ENCODE measurements around the gene CACNA2D4. TPM values are rescaled to one million over a fixed set of nuclear protein-coding genes. Genes with fewer than 3 reads are reported as not detected.

Gene CACNA2D4
- total and polyA plus RNA-seq, 2 of the 13 experiments (the other 11 are each of a cell fraction or from before 2014, with no cell fraction given), result 14.2 to 136 TPM

DNA sequence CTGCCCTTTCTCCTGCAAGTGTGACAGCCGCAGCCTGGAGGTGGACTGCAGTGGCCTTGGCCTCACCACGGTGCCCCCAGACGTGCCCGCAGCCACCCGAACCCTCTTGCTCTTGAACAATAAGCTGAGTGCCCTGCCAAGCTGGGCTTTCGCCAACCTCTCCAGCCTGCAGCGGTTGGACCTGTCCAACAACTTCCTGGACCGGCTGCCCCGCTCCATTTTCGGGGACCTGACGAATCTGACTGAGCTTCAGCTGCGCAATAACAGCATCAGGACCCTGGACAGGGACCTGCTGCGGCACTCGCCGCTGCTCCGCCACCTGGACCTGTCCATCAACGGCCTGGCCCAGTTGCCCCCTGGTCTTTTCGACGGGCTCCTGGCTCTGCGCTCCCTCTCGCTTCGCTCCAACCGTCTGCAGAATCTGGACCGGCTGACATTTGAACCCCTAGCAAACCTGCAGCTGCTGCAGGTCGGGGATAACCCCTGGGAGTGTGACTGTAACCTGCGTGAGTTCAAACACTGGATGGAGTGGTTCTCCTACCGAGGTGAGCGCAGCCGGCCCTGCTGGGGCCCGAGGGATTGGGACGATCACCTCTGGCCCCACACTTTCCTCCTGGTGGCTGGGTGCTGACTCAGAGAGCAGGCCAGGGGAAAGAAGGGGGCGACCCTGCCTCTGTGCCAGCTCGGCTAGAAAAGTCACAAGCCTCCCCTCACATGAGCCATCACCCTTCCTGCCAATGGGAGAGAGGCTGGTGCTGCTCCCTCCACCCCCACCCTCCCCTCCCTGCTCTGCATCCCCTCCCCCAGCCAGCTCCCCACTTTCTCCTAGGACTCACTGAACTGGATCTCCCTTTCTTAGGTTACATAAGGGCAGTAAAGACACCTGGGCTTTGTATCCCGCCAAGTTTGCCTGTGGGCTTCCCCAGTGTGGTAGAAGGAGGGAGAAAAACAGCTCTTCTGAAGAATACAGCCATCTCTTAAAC is 87.2 kb downstream of the CACNA2D4 start (continued):
- TF ChIP-seq, protein P1, sequence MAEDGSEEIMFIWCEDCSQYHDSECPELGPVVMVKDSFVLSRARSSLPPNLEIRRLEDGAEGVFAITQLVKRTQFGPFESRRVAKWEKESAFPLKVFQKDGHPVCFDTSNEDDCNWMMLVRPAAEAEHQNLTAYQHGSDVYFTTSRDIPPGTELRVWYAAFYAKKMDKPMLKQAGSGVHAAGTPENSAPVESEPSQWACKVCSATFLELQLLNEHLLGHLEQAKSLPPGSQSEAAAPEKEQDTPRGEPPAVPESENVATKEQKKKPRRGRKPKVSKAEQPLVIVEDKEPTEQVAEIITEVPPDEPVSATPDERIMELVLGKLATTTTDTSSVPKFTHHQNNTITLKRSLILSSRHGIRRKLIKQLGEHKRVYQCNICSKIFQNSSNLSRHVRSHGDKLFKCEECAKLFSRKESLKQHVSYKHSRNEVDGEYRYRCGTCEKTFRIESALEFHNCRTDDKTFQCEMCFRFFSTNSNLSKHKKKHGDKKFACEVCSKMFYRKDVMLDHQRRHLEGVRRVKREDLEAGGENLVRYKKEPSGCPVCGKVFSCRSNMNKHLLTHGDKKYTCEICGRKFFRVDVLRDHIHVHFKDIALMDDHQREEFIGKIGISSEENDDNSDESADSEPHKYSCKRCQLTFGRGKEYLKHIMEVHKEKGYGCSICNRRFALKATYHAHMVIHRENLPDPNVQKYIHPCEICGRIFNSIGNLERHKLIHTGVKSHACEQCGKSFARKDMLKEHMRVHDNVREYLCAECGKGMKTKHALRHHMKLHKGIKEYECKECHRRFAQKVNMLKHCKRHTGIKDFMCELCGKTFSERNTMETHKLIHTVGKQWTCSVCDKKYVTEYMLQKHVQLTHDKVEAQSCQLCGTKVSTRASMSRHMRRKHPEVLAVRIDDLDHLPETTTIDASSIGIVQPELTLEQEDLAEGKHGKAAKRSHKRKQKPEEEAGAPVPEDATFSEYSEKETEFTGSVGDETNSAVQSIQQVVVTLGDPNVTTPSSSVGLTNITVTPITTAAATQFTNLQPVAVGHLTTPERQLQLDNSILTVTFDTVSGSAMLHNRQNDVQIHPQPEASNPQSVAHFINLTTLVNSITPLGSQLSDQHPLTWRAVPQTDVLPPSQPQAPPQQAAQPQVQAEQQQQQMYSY (CRISPR knock-in tag; IDR thresholded peaks at IDR 0.05), result 0 out of 2 replicates have a peak, but pooled peaks have one; percentile 57
- TF ChIP-seq CBX5 (CRISPR knock-in tag; IDR thresholded peaks at IDR 0.05; ENCODE audit: borderline replicate concordance) (0 out of 2 replicates have a peak, but pooled peaks have one; percentile 34), YEATS2 (CRISPR knock-in tag; IDR thresholded peaks at IDR 0.05; ENCODE audit: borderline replicate concordance) (peak; percentile 44; the same call in 1 of the 2 replicates), MBNL3 (CRISPR knock-in tag; conservative IDR thresholded peaks at IDR 0.05) (no peak), ZBTB46 (CRISPR knock-in tag; IDR thresholded peaks at IDR 0.05; ENCODE audit: borderline replicate concordance) (no peak), MXI1 (IDR thresholded peaks at IDR 0.05; ENCODE audit: borderline replicate concordance, low read depth, low read length) (peak; percentile 68; the same call in 1 of the 3 replicates), SOX5 (CRISPR knock-in tag; IDR thresholded peaks at IDR 0.05; ENCODE audit: borderline replicate concordance) (peak; percentile 55; the same call in 1 of the 2 replicates), ARID5B (CRISPR knock-in tag; IDR thresholded peaks at IDR 0.05) (peak; percentile 71), PCBP1 (IDR thresholded peaks at IDR 0.05; ENCODE audit: borderline replicate concordance, low read depth, low read length) (no peak), HNRNPLL (IDR thresholded peaks at IDR 0.05; ENCODE audit: low read depth, low read length, poor library complexity, severe bottlenecking) (peak; percentile 71), ETV5 (CRISPR knock-in tag; IDR thresholded peaks at IDR 0.05; ENCODE audit: borderline replicate concordance) (peak; percentile 61; the same call in 1 of the 2 replicates), KLF11 (CRISPR knock-in tag; IDR thresholded peaks at IDR 0.05) (peak; percentile 73; the same call in 1 of the 2 replicates), KLF9 (CRISPR knock-in tag; IDR thresholded peaks at IDR 0.05; ENCODE audit: low read depth) (0 out of 2 replicates have a peak, but pooled peaks have one; percentile 33), RFX3 (CRISPR knock-in tag; IDR thresholded peaks at IDR 0.05) (no peak), ZMYM3 (CRISPR knock-in tag; IDR thresholded peaks at IDR 0.05) (no peak), NRL (CRISPR knock-in tag; IDR thresholded peaks at IDR 0.05; ENCODE audit: borderline replicate concordance) (peak; percentile 59; the same call in 1 of the 2 replicates)
- TF ChIP-seq, protein P2, sequence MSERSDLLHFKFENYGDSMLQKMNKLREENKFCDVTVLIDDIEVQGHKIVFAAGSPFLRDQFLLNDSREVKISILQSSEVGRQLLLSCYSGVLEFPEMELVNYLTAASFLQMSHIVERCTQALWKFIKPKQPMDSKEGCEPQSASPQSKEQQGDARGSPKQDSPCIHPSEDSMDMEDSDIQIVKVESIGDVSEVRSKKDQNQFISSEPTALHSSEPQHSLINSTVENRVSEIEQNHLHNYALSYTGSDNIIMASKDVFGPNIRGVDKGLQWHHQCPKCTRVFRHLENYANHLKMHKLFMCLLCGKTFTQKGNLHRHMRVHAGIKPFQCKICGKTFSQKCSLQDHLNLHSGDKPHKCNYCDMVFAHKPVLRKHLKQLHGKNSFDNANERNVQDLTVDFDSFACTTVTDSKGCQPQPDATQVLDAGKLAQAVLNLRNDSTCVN (CRISPR knock-in tag; IDR thresholded peaks at IDR 0.05; ENCODE audit: borderline replicate concordance), result peak; percentile 91
